Measurements from ENCODE around the gene HIPK2.

- TF ChIP-seq EP300 (IDR thresholded peaks at IDR 0.05) (no peak), CTCF (IDR thresholded peaks at IDR 0.05) (no peak), POLR2A (IDR thresholded peaks at IDR 0.05) (no peak), POLR2AphosphoS5 (IDR thresholded peaks at IDR 0.05) (no peak)
These were observed 125.9 kb downstream of the HIPK2 start for GRCh38 chr7:139651914-139652313.
